K562 (cell line): Measurements from ENCODE around the gene UBXN4. TPM values are rescaled to one million over a fixed set of nuclear protein-coding genes. Genes with fewer than 3 reads are reported as not detected.
"Not testable (repeated sequence)": the region's sequence is repeated elsewhere in the genome, so short reads cannot be mapped to it uniquely, and the experiment has no call there.

Source experiments
- ATAC-seq: fragments of 200-7000 bp; cut with Tn5 transposase; 3 replicates; pipeline ENCODE4 v1.9.1; 2020; ENCODE audit warnings: moderate library complexity
- BruUV-seq: library from RNA; stranded (reverse); fragments of 400-500 nt; replicated peaks from 2 replicates; lab custom pipeline; 2021; lab: Mats Ljungman, UMichigan
- CTCF ChIA-PET: fragments of 300-600 bp; formaldehyde crosslinking; extraction: SDS; loops from one replicate; lab custom pipeline; 2021; ENCODE audit warnings: low intra/inter-chr PET ratio; lab: Yijun Ruan, JAX
- POLR2A ChIA-PET: fragments of 300-600, 350-650 bp; sonication (Branson Sonifier 250); formaldehyde crosslinking; extraction: SDS; loops from one replicate; lab custom pipeline; 2021; ENCODE audit warnings: antibody characterized with exemption, inconsistent platforms; lab: Yijun Ruan, JAX
- DNase-seq, 4 experiments: peaks; one replicate each; pipeline versions ENCODE4 v3.0.0 to v3.0.0-alpha.2; 2011 to 2018; ENCODE audit warnings: low spot score in 3 of 4, mixed read lengths in 3 of 4; ENCODE audit errors: extremely low read depth in 1 of 4
- FAIRE-seq: peaks from 2 replicates; lab custom pipeline; 2011; peaks lifted over from hg19 to GRCh38; lab: Jason Lieb, UNC
- H2AFZ ChIP-seq: 2 replicates; pipeline ENCODE4 v1.6.0; 2011; ENCODE audit warnings: low read depth, low read length, control low read depth, inconsistent platforms
- H3K27ac ChIP-seq: fragments of 200-600 bp; 3 replicates; pipeline ENCODE4 v1.8.0; 2011; ENCODE audit warnings: low read depth, mild to moderate bottlenecking, control low read depth, inconsistent platforms, low read length, moderate library complexity, mixed read lengths; ENCODE audit errors: extremely low read depth
- H3K27me3 ChIP-seq, 2 experiments: fragments of 300-600 bp in 1 of 2; 2 replicates in 1 of 2; 3 replicates in 1 of 2; pipeline versions ENCODE4 v1.6.0 to v1.8.0; 2011; ENCODE audit warnings: inconsistent platforms in 2 of 2, low read length in 2 of 2, mild to moderate bottlenecking in 1 of 2, mixed read lengths in 1 of 2, moderate library complexity in 1 of 2; ENCODE audit not compliant: control insufficient read depth in 2 of 2, insufficient read depth in 2 of 2
- H3K36me3 ChIP-seq: fragments of 300-600 bp; 3 replicates; pipeline ENCODE4 v1.8.0; 2011; ENCODE audit warnings: mild to moderate bottlenecking, low read length, inconsistent platforms; ENCODE audit not compliant: control insufficient read depth, insufficient read depth
- H3K4me1 ChIP-seq, 2 experiments: fragments of 200-600 bp in 1 of 2; replicated peaks in 1 of 2; 2 replicates in 1 of 2; 3 replicates in 1 of 2; pipeline versions ENCODE4 v1.5.1 to v1.8.0; 2011; ENCODE audit warnings: inconsistent platforms in 2 of 2, low read length in 2 of 2, mild to moderate bottlenecking in 1 of 2, mixed read lengths in 1 of 2, moderate library complexity in 1 of 2; ENCODE audit not compliant: control insufficient read depth in 2 of 2, insufficient read depth in 2 of 2
- H3K4me2 ChIP-seq: 2 replicates; pipeline ENCODE4 v1.6.1; 2011; ENCODE audit warnings: low read length, control low read depth, inconsistent platforms, mixed read lengths; ENCODE audit not compliant: insufficient read depth
- H3K4me3 ChIP-seq: fragments of 200-600 bp; sonication (generic), shearing (Covaris generic); 2 replicates; pipeline ENCODE4 v1.5.1; 2016; ENCODE audit warnings: control low read depth, inconsistent platforms
- H3K79me2 ChIP-seq: fragments of 200-600 bp; 3 replicates; pipeline ENCODE4 v1.8.0; 2011; ENCODE audit warnings: low read length, inconsistent platforms; ENCODE audit not compliant: control insufficient read depth, insufficient read depth
- H3K9ac ChIP-seq, 2 experiments: 2 replicates each; pipeline versions ENCODE4 v1.6.0 to v1.6.1; 2011; ENCODE audit warnings: low read depth in 2 of 2, low read length in 2 of 2, control low read depth in 1 of 2, inconsistent platforms in 1 of 2, mild to moderate bottlenecking in 1 of 2, mixed read lengths in 1 of 2; ENCODE audit not compliant: insufficient read depth in 1 of 2
- H3K9me1 ChIP-seq: one replicate; pipeline ENCODE4 v1.6.0; 2011; ENCODE audit warnings: inconsistent platforms, mild to moderate bottlenecking, low read length, moderate library complexity; ENCODE audit not compliant: control insufficient read depth, insufficient read depth
- H3K9me3 ChIP-seq: replicated peaks from 2 replicates; pipeline ENCODE4 v1.5.1; 2011; ENCODE audit warnings: low read depth, low read length, inconsistent platforms; ENCODE audit not compliant: control insufficient read depth, insufficient read depth
- H4K20me1 ChIP-seq: replicated peaks from 2 replicates; pipeline ENCODE4 v1.6.1; 2011; ENCODE audit warnings: low read length, inconsistent platforms, mixed read lengths; ENCODE audit not compliant: control insufficient read depth, insufficient read depth
- ARID3B ChIP-seq: fragments of 250-450 bp; sonication (Bioruptor Pico); IDR thresholded peaks from 2 replicates; pipeline ENCODE4 v1.4.0; 2020; ENCODE audit warnings: borderline replicate concordance
- ATF1 ChIP-seq, 2 experiments: fragments of 450-650 bp in 1 of 2; IDR thresholded peaks; 2 replicates each; pipeline ENCODE4 v1.6.1; 2016; ENCODE audit warnings: missing compliant biosample characterization in 1 of 2, missing genetic modification characterization in 1 of 2
- FUS ChIP-seq: fragments of 200-400 bp; formaldehyde crosslinking; optimal IDR thresholded peaks from 2 replicates; pipeline ENCODE3; 2017; ENCODE audit warnings: low read depth, low read length
- MBD1 ChIP-seq: fragments of 250-450 bp; sonication (Bioruptor Pico); IDR thresholded peaks from 2 replicates; pipeline ENCODE4 v1.8.0; 2022; ENCODE audit warnings: inconsistent platforms
- NCOA2 ChIP-seq, 2 experiments: fragments of 450-650 bp; IDR thresholded peaks; 2 replicates each; pipeline ENCODE4 v1.6.1; 2018; ENCODE audit warnings: mild to moderate bottlenecking in 2 of 2, moderate library complexity in 1 of 2; ENCODE audit not compliant: partially characterized antibody in 2 of 2
- PHF8 ChIP-seq: fragments of 200-600 bp; sonication (generic); IDR thresholded peaks from 2 replicates; pipeline ENCODE4 v1.6.1; 2012; ENCODE audit warnings: mixed run types, mild to moderate bottlenecking, inconsistent platforms, low read length, moderate library complexity, borderline replicate concordance
- SNRNP70 ChIP-seq: fragments of 200-400 bp; formaldehyde crosslinking; optimal IDR thresholded peaks from 2 replicates; pipeline ENCODE3; 2017; ENCODE audit warnings: low read depth, low read length
- ZNF133 ChIP-seq: fragments of 250-450 bp; sonication (Bioruptor Pico); IDR thresholded peaks from 2 replicates; pipeline ENCODE4 v1.4.0; 2020; ENCODE audit warnings: mild to moderate bottlenecking
- WGBS: fragments of 100-300 bp; shearing (Covaris generic); methylation state at CpG from one replicate; pipeline ENCODE4 v1.1.6; 2016; ENCODE audit warnings: low coverage, mixed read lengths; ENCODE audit not compliant: insufficient coverage; ENCODE audit errors: missing lambda C conversion rate; 5-methylcytosine and 5-hydroxymethylcytosine counted together
- in situ Hi-C: fragments of 300-500 bp; cut with MboI; formaldehyde crosslinking; loops from 4 replicates; pipeline ENCODE4 v1.15.0; 2018; ENCODE audit warnings: inconsistent platforms, mixed read lengths
- intact Hi-C: fragments of 100-400 bp; cut with micrococcal nuclease; formaldehyde crosslinking; loops from 2 replicates; pipeline ENCODE4 v1.14.2; 2022
- polyA plus RNA-seq, 8 experiments: library from polyadenylated mRNA; depleted of rRNA in 4 of 8; stranded (reverse) in 5 of 8; unstranded in 3 of 8; fragments of >200 nt; fragmentation: Nextera tagmentation in 2 of 8; fragmentation: Illumina TruSeq in 1 of 8; extraction: Ambion mirVana in 2 of 8; extraction: Trizol in 1 of 8; gene quantifications; 2 replicates each; pipeline versions ENCODE4 v1.2.1 to v1.2.3, GENCODE V29; 2011 to 2014; ENCODE audit warnings: inconsistent platforms in 1 of 8, missing spikeins in 1 of 8
- total RNA-seq, 7 experiments: library from RNA; depleted of rRNA in 6 of 7; stranded (reverse); fragments of >200 nt in 6 of 7; fragmentation: Illumina TruSeq in 2 of 7; extraction: Trizol in 2 of 7; gene quantifications; 2 replicates each; pipeline versions ENCODE4 v1.2.1 to v1.2.3, GENCODE V29; 2011 to 2021; ENCODE audit warnings: low replicate concordance in 1 of 7

UBXN4 gene
- total and polyA plus RNA-seq, 9 of the 15 experiments (the other 6 are each of a cell fraction or from before 2014, with no cell fraction given), result 30.4 to 127 (median 55.3) TPM

GRCh38 chr2:135701442-135701841, 40.2 kb upstream of the UBXN4 start (continued):
- no peak for TF ChIP-seq ATF1 (CRISPR knock-in tag; IDR thresholded peaks at IDR 0.05)
- TF ChIP-seq ATF1 (tag; IDR thresholded peaks at IDR 0.05), result no peak
- no peak for TF ChIP-seq FUS
- no peak for TF ChIP-seq MBD1 (CRISPR knock-in tag)
- no peak for TF ChIP-seq ZNF133
- TF ChIP-seq, all 486 proteins: peak for 0

DNA sequence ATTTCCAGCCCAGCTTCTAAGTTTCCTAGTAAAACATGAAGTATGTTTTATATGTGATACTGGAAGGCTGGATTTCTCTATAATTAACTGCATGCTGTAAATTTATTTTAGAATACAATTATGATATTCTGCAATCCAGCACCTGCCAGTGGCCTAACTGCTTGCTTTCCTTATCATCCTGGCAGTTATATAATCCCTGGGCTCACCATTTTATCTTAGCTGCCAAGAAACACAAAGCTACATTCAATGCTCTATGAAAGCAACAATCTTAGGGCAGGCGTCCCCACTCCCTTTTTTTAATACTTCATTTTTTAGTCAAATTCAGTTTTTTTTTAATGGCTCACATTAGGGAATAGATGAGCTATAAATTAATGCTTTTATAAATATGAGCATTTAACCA, 38.4 kb upstream of the UBXN4 start:
- TF ChIP-seq SNRNP70, result no peak
- TF ChIP-seq PHF8, result no peak
- TF ChIP-seq ARID3B (CRISPR knock-in tag), result no peak
- no peak for TF ChIP-seq NCOA2 (IDR thresholded peaks at IDR 0.05; ENCODE audit: partially characterized antibody in 2 of 2)
- peaks cover 5% of the 10 kb centered on the region; the same call in 1 of the 3 replicates for H3K36me3 ChIP-seq
- no peaks in the 10 kb centered on the region for H3K27me3 ChIP-seq
- in situ Hi-C loops (no loop called here), intact Hi-C loops (no loop called here)
- H3K79me2 ChIP-seq, result no peaks in the 10 kb centered on the region
- no peaks in the 10 kb centered on the region for H3K9me1 ChIP-seq
- WGBS, result 44% methylated on average over 1 of the region's 1 CpG
- no peaks in the 10 kb centered on the region; the same call in 1 of the 2 replicates for H4K20me1 ChIP-seq
- no peak overlapping the region for H2AFZ ChIP-seq
- H3K4me3 ChIP-seq, result no peak overlapping the region
- ATAC-seq (no peak), FAIRE-seq (no peak), DNase-seq (no peak)
- no peaks in the 10 kb centered on the region for H3K4me1 ChIP-seq
- H3K4me2 ChIP-seq, result no peak overlapping the region
- CTCF ChIA-PET, result no interaction called here
- H3K9ac ChIP-seq, result no peak overlapping the region
- BruUV-seq, result no TSS peak
- POLR2A ChIA-PET, result no interaction called here
- no peak overlapping the region for H3K27ac ChIP-seq
- H3K9me3 ChIP-seq, result no peaks in the 10 kb centered on the region; the same call in 1 of the 2 replicates

DNA sequence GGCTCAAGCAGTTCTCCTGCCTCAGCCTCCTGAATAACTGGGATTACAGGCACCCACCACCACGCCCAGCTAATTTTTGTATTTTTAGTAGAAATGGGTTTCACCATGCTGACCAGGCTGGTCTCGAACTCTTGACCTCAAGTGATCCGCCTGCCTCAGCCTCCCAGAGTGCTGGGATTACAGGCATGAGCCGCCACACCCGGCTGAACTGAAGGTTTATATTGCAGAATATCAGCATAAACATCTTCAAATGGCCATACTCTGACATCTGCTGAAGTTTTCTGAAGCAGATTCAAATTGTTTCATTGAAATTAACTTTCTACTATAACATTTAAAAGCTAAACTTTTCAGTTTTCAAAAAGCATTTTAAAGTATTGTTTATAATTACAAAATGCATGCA, 37.6 kb upstream of the UBXN4 start:
- CTCF ChIA-PET, H3K27me3 ChIP-seq, H3K4me2 ChIP-seq, H3K9me1 ChIP-seq, H3K27ac ChIP-seq, H3K9me3 ChIP-seq, H4K20me1 ChIP-seq, BruUV-seq, intact Hi-C loops, H3K79me2 ChIP-seq, FAIRE-seq, ATAC-seq, DNase-seq, H3K4me3 ChIP-seq, H3K36me3 ChIP-seq, H3K9ac ChIP-seq, H2AFZ ChIP-seq, in situ Hi-C loops, H3K4me1 ChIP-seq: not testable (repeated sequence)
- 82% methylated on average over 5 of the region's 5 CpGs for WGBS
- POLR2A ChIA-PET, result interaction anchor here (0.6 kb wide), 1 partner anchor 443 kb away, joined by 4 read pairs; no protein-coding TSS in a partner anchor
